Tibial nerve (tissue), 4 donors: ENCODE data around the gene TMSB10. TPM values are rescaled to one million over a fixed set of nuclear protein-coding genes. Genes with fewer than 3 reads are reported as not detected.
A peak's percentile ranks its signal among the peaks of the same experiment; 100 is the strongest.

Experiments used
- DNase-seq, 2 donors: peaks; one replicate each; pipeline ENCODE4 v3.0.0-alpha.2; 2019; ENCODE audit warnings: low spot score in 2 of 2
- H3K27ac ChIP-seq, 4 donors: fragments of 200-600 bp; sonication (generic) in 3 of 4; one replicate each; pipeline ENCODE4 v1.5.1; 2017 to 2019; ENCODE audit warnings: mild to moderate bottlenecking in 1 of 4
- H3K27me3 ChIP-seq, 2 donors: fragments of 200-600 bp; sonication (generic) in 1 of 2; one replicate each; pipeline versions ENCODE4 v1.5.1 to v1.6.0; 2017 to 2019
- H3K36me3 ChIP-seq, 3 donors: fragments of 200-600 bp; sonication (generic); one replicate each; pipeline ENCODE4 v1.5.1; 2018 to 2019
- H3K4me1 ChIP-seq, 4 donors: fragments of 200-600 bp; sonication (generic) in 3 of 4; one replicate each; pipeline ENCODE4 v1.5.1; 2017 to 2019
- H3K4me3 ChIP-seq, 4 donors: fragments of 200-600 bp; sonication (generic) in 3 of 4; one replicate each; pipeline ENCODE4 v1.5.1; 2017 to 2019; ENCODE audit warnings: mild to moderate bottlenecking in 1 of 4, moderate library complexity in 1 of 4
- H3K9me3 ChIP-seq, 4 donors: fragments of 200-600 bp; sonication (generic) in 3 of 4; one replicate each; pipeline ENCODE4 v1.5.1; 2017 to 2019
- EP300 ChIP-seq, 2 donors: sonication (generic); formaldehyde crosslinking; IDR thresholded peaks; one replicate each; pipeline ENCODE4 v1.6.1; 2017; ENCODE audit warnings: antibody characterized with exemption in 2 of 2, mild to moderate bottlenecking in 1 of 2
- POLR2A ChIP-seq, 2 donors: fragments of 450-650 bp; IDR thresholded peaks; one replicate each; pipeline ENCODE4 v1.6.1; 2017; ENCODE audit warnings: antibody characterized with exemption in 2 of 2, mild to moderate bottlenecking in 2 of 2, moderate library complexity in 2 of 2
- WGBS, 2 donors: methylation state at CpG; one replicate each; pipeline ENCODE4 v1.1.5; 2018; 5-methylcytosine and 5-hydroxymethylcytosine counted together
- total RNA-seq, 4 donors: library from RNA; depleted of rRNA; stranded (reverse); fragments of >200 nt; gene quantifications; one replicate each; pipeline ENCODE4 v1.1.0, GENCODE V29; 2016
- TF ChIP-seq, protein P1 (sequence below), 5 experiments: fragments of 200-600 bp in 3 of 5; fragments of 450-650 bp in 2 of 5; sonication (generic) in 3 of 5; IDR thresholded peaks; one replicate each; pipeline ENCODE4 v1.5.1; 2016 to 2019; ENCODE audit warnings: antibody characterized with exemption in 5 of 5, mild to moderate bottlenecking in 3 of 5, moderate library complexity in 2 of 5

Gene TMSB10
- total RNA-seq, 4 donors from 2014 or later, result 5,005 to 6,715 (median 5,816) TPM

DNA sequence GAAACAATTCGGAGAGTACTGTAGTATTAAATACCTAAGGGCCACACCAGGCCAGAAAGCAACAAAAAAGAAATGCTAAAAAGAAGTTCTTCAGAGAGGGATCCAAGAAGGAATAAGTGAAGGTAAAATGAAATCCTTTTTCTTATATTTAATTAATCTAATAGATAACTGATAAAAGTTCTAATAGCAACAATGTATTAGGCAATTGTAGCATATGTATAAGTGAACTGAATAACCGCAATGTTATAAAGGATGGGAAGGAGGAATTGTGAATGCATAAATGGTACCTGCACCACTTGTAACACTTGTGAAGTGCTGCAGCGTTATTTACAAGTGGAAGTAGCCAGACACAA lies 21.8 kb downstream of the TMSB10 start:
- peak overlapping the region in 1 of 4 donors; percentile 51 for H3K4me3 ChIP-seq
- WGBS, 2 donors, result 46% methylated on average over 3 of the region's 3 CpGs

DNA sequence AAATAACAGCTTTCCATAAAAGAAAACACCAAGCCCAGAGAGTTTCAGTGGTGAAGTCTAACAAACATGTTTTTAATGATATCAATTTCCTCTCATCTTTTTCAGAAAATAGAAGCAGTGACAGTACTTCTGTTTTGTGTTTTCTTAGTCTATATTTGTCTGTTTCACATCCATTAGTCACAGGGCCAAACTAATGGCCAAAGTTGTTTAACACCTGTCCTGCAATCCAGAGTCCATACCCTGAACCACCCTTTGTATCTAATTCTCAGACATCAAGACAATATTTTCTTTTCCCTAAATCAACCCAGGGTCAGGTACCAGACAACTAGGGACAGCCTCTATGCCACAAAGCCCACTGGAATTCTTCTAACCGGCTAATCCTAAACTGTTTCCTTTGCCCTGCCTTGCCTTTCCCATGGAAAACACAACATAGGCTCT lies 25.9 kb downstream of the TMSB10 start:
- Histone ChIP-seq H3K4me3 (no peak overlapping the region), H3K4me1 (peaks cover 0 to 13% (median 5%) of the 10 kb centered on the region in 4 donors), H3K36me3 (no peaks in the 10 kb centered on the region), H3K9me3 (no peaks in the 10 kb centered on the region), H3K27me3 (no peaks in the 10 kb centered on the region), H3K27ac (no peak overlapping the region)
- no peak for TF ChIP-seq EP300 (IDR thresholded peaks at IDR 0.05)
- TF ChIP-seq, protein P1, sequence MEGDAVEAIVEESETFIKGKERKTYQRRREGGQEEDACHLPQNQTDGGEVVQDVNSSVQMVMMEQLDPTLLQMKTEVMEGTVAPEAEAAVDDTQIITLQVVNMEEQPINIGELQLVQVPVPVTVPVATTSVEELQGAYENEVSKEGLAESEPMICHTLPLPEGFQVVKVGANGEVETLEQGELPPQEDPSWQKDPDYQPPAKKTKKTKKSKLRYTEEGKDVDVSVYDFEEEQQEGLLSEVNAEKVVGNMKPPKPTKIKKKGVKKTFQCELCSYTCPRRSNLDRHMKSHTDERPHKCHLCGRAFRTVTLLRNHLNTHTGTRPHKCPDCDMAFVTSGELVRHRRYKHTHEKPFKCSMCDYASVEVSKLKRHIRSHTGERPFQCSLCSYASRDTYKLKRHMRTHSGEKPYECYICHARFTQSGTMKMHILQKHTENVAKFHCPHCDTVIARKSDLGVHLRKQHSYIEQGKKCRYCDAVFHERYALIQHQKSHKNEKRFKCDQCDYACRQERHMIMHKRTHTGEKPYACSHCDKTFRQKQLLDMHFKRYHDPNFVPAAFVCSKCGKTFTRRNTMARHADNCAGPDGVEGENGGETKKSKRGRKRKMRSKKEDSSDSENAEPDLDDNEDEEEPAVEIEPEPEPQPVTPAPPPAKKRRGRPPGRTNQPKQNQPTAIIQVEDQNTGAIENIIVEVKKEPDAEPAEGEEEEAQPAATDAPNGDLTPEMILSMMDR (IDR thresholded peaks at IDR 0.05), result no peak
- no peak for TF ChIP-seq POLR2A (IDR thresholded peaks at IDR 0.05)
- 35 to 41% methylated on average over 1 of the region's 1 CpG for WGBS, 2 donors
- no peak for DNase-seq

More for the DNA sequence above, 21.8 kb downstream of the TMSB10 start:
- Histone ChIP-seq H3K9me3 (no peaks in the 10 kb centered on the region), H3K27me3 (no peaks in the 10 kb centered on the region), H3K36me3 (no peaks in the 10 kb centered on the region), H3K27ac (peak overlapping the region in 1 of 4 donors; percentile 54), H3K4me1 (peaks cover 0 to 33% (median 22%) of the 10 kb centered on the region in 4 donors)
- DNase-seq, result no peak
- TF ChIP-seq, protein P1 (IDR thresholded peaks at IDR 0.05), result no peak
- TF ChIP-seq POLR2A (IDR thresholded peaks at IDR 0.05) (no peak), EP300 (IDR thresholded peaks at IDR 0.05) (no peak)

DNA sequence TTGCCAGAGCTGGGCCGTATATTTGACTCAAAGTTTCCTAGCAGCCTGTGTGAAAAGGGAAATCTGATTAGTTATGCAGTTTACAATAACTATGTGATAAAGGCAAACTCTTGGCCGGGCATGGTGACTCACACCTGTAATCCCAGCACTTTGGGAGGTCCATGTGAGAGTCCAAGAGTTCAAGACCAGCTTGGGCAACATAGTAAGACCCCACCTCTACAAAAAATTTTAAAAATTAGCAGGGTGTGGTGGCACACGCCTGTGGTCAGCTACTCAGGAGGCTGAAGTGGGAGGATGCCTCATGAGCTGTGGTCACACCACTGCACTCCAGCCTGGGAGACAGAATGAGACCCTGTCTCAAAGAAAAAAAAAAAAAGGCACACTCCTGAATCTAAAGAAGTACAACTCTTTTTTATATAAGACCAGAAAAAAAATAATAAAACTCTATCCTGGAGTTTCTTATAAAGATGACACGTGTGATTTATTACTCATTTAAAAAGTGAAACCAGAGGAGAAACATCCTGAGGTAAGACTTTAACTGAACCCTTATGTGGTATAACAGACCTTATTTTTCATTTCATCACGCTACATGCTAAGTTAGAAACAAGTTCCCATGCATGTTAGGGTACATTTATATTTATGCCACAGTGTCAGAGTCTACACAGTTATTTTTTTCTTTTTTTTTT lies 32.9 kb downstream of the TMSB10 start:
- no peaks in the 10 kb centered on the region for H3K36me3 ChIP-seq
- no peaks in the 10 kb centered on the region for H3K4me1 ChIP-seq
- no peaks in the 10 kb centered on the region for H3K9me3 ChIP-seq
- TF ChIP-seq POLR2A (IDR thresholded peaks at IDR 0.05) (no peak), EP300 (IDR thresholded peaks at IDR 0.05) (no peak)
- TF ChIP-seq, protein P1 (IDR thresholded peaks at IDR 0.05), result no peak
- no peak for DNase-seq
- no peak overlapping the region for H3K4me3 ChIP-seq
- H3K27me3 ChIP-seq, result no peaks in the 10 kb centered on the region
- 83 to 84% methylated on average over 5 of the region's 5 CpGs for WGBS, 2 donors
- H3K27ac ChIP-seq, result peak overlapping the region in 1 of 4 donors; percentile 51

DNA sequence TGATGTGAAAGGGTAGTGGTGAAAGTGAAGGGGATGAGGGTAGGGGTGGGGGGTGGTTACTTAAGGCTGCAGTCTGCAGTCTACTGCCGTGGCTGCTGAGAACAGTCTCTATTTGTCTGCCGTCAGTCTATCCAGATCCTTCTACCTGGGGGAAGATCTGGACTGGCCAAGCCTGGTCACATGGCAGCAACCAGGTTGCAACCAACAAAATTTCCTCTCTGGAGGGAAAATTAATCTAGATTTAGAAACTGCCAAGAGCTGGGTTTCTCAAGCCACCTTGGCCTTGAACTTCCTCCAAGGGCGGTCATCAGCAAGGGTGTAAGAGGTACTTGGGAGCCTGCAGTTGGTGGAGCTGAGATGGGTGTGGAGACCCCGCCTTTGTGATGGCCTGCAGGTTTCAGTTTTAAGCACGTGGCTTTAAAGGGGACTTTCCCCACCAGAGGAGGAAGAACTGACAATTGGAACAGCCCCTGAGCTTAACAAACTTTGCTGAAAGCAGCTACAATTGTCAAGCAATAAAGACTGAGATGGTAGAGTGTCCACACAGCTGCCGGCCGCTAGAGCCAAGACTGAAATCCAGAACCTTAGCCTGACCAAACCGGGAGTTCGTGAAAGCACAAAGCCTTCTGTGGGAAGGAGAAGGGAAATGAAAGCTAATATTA lies 34.1 kb downstream of the TMSB10 start:
- H3K27me3 ChIP-seq, result no peaks in the 10 kb centered on the region
- TF ChIP-seq EP300 (IDR thresholded peaks at IDR 0.05) (no peak), POLR2A (IDR thresholded peaks at IDR 0.05) (no peak)
- TF ChIP-seq, protein P1 (IDR thresholded peaks at IDR 0.05), result no peak
- H3K27ac ChIP-seq, result peak overlapping the region in 1 of 4 donors; percentile 51
- no peaks in the 10 kb centered on the region for H3K36me3 ChIP-seq
- no peaks in the 10 kb centered on the region for H3K4me1 ChIP-seq
- 62 to 73% methylated on average over 8 to 9 of the region's 9 CpGs for WGBS, 2 donors
- DNase-seq, result no peak
- no peaks in the 10 kb centered on the region for H3K9me3 ChIP-seq
- no peak overlapping the region for H3K4me3 ChIP-seq

DNA sequence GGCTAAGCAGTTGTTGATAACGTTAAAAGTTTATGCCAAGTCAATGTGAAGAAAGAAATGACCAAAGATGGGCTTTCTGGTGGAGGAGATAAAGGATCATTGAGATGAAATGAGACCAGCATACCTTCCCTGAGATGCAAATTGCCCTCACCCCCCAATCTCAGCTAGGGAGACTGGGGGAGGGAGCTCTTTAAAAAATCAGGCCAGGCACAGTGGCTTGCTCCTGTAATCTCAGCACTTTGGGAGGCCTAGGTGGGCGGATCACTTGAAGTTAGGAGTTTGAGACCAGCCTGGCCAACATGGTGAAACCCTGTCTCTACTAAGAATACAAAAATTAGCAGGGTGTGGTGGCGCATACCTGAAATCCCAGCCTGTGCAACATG lies 34.6 kb downstream of the TMSB10 start:
- H3K36me3 ChIP-seq, result no peaks in the 10 kb centered on the region
- WGBS, 2 donors, result 73% methylated on average over 3 of the region's 3 CpGs

More for the DNA sequence above, 34.6 kb downstream of the TMSB10 start:
- TF ChIP-seq EP300 (IDR thresholded peaks at IDR 0.05) (no peak), POLR2A (IDR thresholded peaks at IDR 0.05) (no peak)
- TF ChIP-seq, protein P1 (IDR thresholded peaks at IDR 0.05), result no peak
- H3K4me3 ChIP-seq, result no peak overlapping the region
- H3K4me1 ChIP-seq, result no peaks in the 10 kb centered on the region
- no peaks in the 10 kb centered on the region for H3K9me3 ChIP-seq
- no peak for DNase-seq
- peak overlapping the region in 1 of 4 donors; percentile 51 for H3K27ac ChIP-seq
- no peaks in the 10 kb centered on the region for H3K27me3 ChIP-seq
